GM12878 (cell line): ENCODE data around the gene FLNC. TPM values are rescaled to one million over a fixed set of nuclear protein-coding genes. Genes with fewer than 3 reads are reported as not detected.

Experiments used
- ATAC-seq: fragments of 200-7000 bp; cut with Tn5 transposase; 3 replicates; pipeline ENCODE4 v1.9.1; 2020; ENCODE audit warnings: mild to moderate bottlenecking, moderate library complexity
- BruUV-seq: library from RNA; stranded (reverse); fragments of 400-500 nt; replicated peaks from 2 replicates; lab custom pipeline; 2021; lab: Mats Ljungman, UMichigan
- CTCF ChIA-PET: fragments of 300-600 bp; sonication (Branson Sonifier 250); formaldehyde crosslinking; extraction: SDS; loops from one replicate; lab custom pipeline; 2021; ENCODE audit warnings: inconsistent platforms; lab: Yijun Ruan, JAX
- POLR2A ChIA-PET: fragments of 350-600 bp; formaldehyde crosslinking; extraction: SDS; loops from one replicate; lab custom pipeline; 2021; ENCODE audit warnings: inconsistent platforms; lab: Charles Lee
- RAD21 ChIA-PET: fragments of 300-600 bp; sonication (Branson Sonifier 250); formaldehyde crosslinking; loops from one replicate; lab custom pipeline; 2023; ENCODE audit warnings: antibody characterized with exemption; ENCODE audit not compliant: unreplicated experiment; lab: Charles Lee
- SMC1A ChIA-PET: fragments of 300-600 bp; sonication (Branson Sonifier 250); formaldehyde crosslinking; loops from one replicate; lab custom pipeline; 2023; ENCODE audit not compliant: unreplicated experiment, uncharacterized antibody; lab: Charles Lee
- DNase-seq: peaks from one replicate; pipeline ENCODE4 v3.0.0-alpha.2; 2011; ENCODE audit warnings: low read depth, low spot score
- FAIRE-seq: peaks from 3 replicates; lab custom pipeline; 2011; peaks lifted over from hg19 to GRCh38; lab: Jason Lieb, UNC
- H2AFZ ChIP-seq: 2 replicates; pipeline ENCODE4 v1.6.0; 2011; ENCODE audit warnings: low read depth, low read length, control low read depth; ENCODE audit not compliant: control insufficient read depth
- H3K27ac ChIP-seq: 2 replicates; pipeline ENCODE4 v1.5.1; 2011; ENCODE audit warnings: control low read depth; ENCODE audit not compliant: control insufficient read depth, insufficient read depth
- H3K27me3 ChIP-seq, 2 experiments: replicated peaks in 1 of 2; 2 replicates each; pipeline versions ENCODE4 v1.6.0 to v1.6.1; 2011; ENCODE audit warnings: low read length in 1 of 2; ENCODE audit not compliant: control insufficient read depth in 2 of 2, insufficient read depth in 2 of 2
- H3K36me3 ChIP-seq, 2 experiments: 2 replicates each; pipeline ENCODE4 v1.5.1; 2011; ENCODE audit warnings: low read length in 1 of 2; ENCODE audit not compliant: control insufficient read depth in 2 of 2, insufficient read depth in 2 of 2
- H3K4me1 ChIP-seq: 2 replicates; pipeline ENCODE4 v1.6.1; 2011; ENCODE audit warnings: mild to moderate bottlenecking, low read length, moderate library complexity, mixed read lengths; ENCODE audit not compliant: control insufficient read depth, insufficient read depth
- H3K4me2 ChIP-seq: 2 replicates; pipeline ENCODE4 v1.6.0; 2011; ENCODE audit warnings: control low read depth; ENCODE audit not compliant: control insufficient read depth, insufficient read depth
- H3K4me3 ChIP-seq: fragments of 200-600 bp; sonication (generic); 2 replicates; pipeline ENCODE4 v1.5.1; 2016
- H3K79me2 ChIP-seq: 2 replicates; pipeline ENCODE4 v1.6.0; 2011; ENCODE audit warnings: low read length; ENCODE audit not compliant: control insufficient read depth, insufficient read depth
- H3K9ac ChIP-seq: 2 replicates; pipeline ENCODE4 v1.8.0; 2011; ENCODE audit warnings: low read length, control low read depth, mixed read lengths; ENCODE audit not compliant: control insufficient read depth, insufficient read depth
- H3K9me3 ChIP-seq: replicated peaks from 3 replicates; pipeline ENCODE4 v1.5.1; 2011; ENCODE audit warnings: mild to moderate bottlenecking, low read length; ENCODE audit not compliant: control insufficient read depth, insufficient read depth
- H4K20me1 ChIP-seq: 2 replicates; pipeline ENCODE4 v1.6.0; 2011; ENCODE audit not compliant: control insufficient read depth, insufficient read depth
- ATF2 ChIP-seq: IDR thresholded peaks from 2 replicates; pipeline ENCODE4 v1.6.1; 2012; ENCODE audit warnings: low read length, inconsistent platforms
- BHLHE40 ChIP-seq, 2 experiments: fragments of 450-650 bp in 1 of 2; IDR thresholded peaks; 2 replicates each; pipeline ENCODE4 v1.6.1; 2011 to 2017; ENCODE audit warnings: low read depth in 2 of 2, borderline replicate concordance in 1 of 2, improper control_type of control experiment in 1 of 2, low read length in 1 of 2, mild to moderate bottlenecking in 1 of 2
- ETV6 ChIP-seq, 2 experiments: fragments of 450-650 bp in 1 of 2; IDR thresholded peaks in 1 of 2; conservative IDR thresholded peaks in 1 of 2; 2 replicates each; pipeline ENCODE4 v1.6.1; 2014; ENCODE audit warnings: antibody characterized with exemption in 1 of 2, borderline replicate concordance in 1 of 2, low read depth in 1 of 2, mild to moderate bottlenecking in 1 of 2, moderate library complexity in 1 of 2
- HDGF ChIP-seq: fragments of 450-650 bp; IDR thresholded peaks from 2 replicates; pipeline ENCODE4 v1.6.1; 2016; ENCODE audit warnings: antibody characterized with exemption
- IKZF1 ChIP-seq: fragments of 450-650 bp; conservative IDR thresholded peaks from 2 replicates; pipeline ENCODE4 v1.6.1; 2017; ENCODE audit warnings: antibody characterized with exemption, mild to moderate bottlenecking
- IRF4 ChIP-seq: IDR thresholded peaks from 2 replicates; pipeline ENCODE4 v1.6.1; 2011; ENCODE audit warnings: low read depth, low read length
- NR2C2 ChIP-seq: IDR thresholded peaks from 2 replicates; pipeline ENCODE4 v1.6.1; 2011; ENCODE audit warnings: borderline replicate concordance, low read depth; ENCODE audit not compliant: control insufficient read depth, insufficient read length
- POLR2AphosphoS2 ChIP-seq: IDR thresholded peaks from 2 replicates; pipeline ENCODE4 v1.6.1; 2011; ENCODE audit warnings: low read depth, mild to moderate bottlenecking, low read length, improper control_type of control experiment, moderate library complexity
- RELA ChIP-seq: fragments of 450-650 bp; IDR thresholded peaks from 2 replicates; pipeline ENCODE4 v1.8.0; 2014; ENCODE audit warnings: borderline replicate concordance; ENCODE audit not compliant: partially characterized antibody
- SIN3A ChIP-seq: IDR thresholded peaks from 2 replicates; pipeline ENCODE4 v1.6.1; 2012; ENCODE audit warnings: low read depth, low read length, improper control_type of control experiment
- SMARCA5 ChIP-seq: fragments of 450-650 bp; IDR thresholded peaks from 2 replicates; pipeline ENCODE4 v1.6.1; 2017; ENCODE audit warnings: mild to moderate bottlenecking
- TARDBP ChIP-seq: IDR thresholded peaks from 2 replicates; pipeline ENCODE4 v1.6.1; 2016; ENCODE audit warnings: borderline replicate concordance
- YY1 ChIP-seq: IDR thresholded peaks from 2 replicates; pipeline ENCODE4 v1.6.1; 2011; ENCODE audit warnings: low read depth, mild to moderate bottlenecking, low read length
- ZBED1 ChIP-seq: IDR thresholded peaks from 2 replicates; pipeline ENCODE4 v1.6.1; 2016; ENCODE audit warnings: borderline replicate concordance
- ZNF384 ChIP-seq: IDR thresholded peaks from 2 replicates; pipeline ENCODE4 v1.6.1; 2012; ENCODE audit warnings: low read depth, mild to moderate bottlenecking, low read length, improper control_type of control experiment, borderline replicate concordance
- ZSCAN29 ChIP-seq: fragments of 450-650 bp; IDR thresholded peaks from 2 replicates; pipeline ENCODE4 v1.6.1; 2017; ENCODE audit warnings: mild to moderate bottlenecking, moderate library complexity
- WGBS: methylation state at CpG from one replicate; pipeline ENCODE4 v1.1.6; 2016; ENCODE audit warnings: low lambda C conversion rate; ENCODE audit not compliant: insufficient replicate concordance, insufficient coverage; ENCODE audit errors: missing lambda C conversion rate; 5-methylcytosine and 5-hydroxymethylcytosine counted together
- in situ Hi-C: fragments of 300-500 bp; cut with MboI; formaldehyde crosslinking; loops from 9 replicates; pipeline ENCODE4 v1.14.3; 2018; ENCODE audit warnings: mixed read lengths
- intact Hi-C: fragments of 100-400 bp; cut with micrococcal nuclease; formaldehyde crosslinking; loops from one replicate; pipeline ENCODE4 v1.14.2; 2022; ENCODE audit not compliant: unreplicated experiment
- polyA plus RNA-seq, 11 experiments: library from polyadenylated mRNA; depleted of rRNA in 4 of 11; unstranded in 6 of 11; stranded (reverse) in 5 of 11; fragments of >200 nt; fragmentation: Nextera tagmentation in 4 of 11; fragmentation: Illumina TruSeq in 1 of 11; extraction: Ambion mirVana in 4 of 11; extraction: Trizol in 1 of 11; gene quantifications; 1 replicate in 1 of 11; 2 replicates in 10 of 11; pipeline versions ENCODE4 v1.2.1 to v1.2.3, GENCODE V29; 2011 to 2016; ENCODE audit warnings: inconsistent platforms in 2 of 11, missing spikeins in 2 of 11, low read depth in 1 of 11
- total RNA-seq, 4 experiments: library from RNA; depleted of rRNA in 3 of 4; stranded (reverse); fragments of >200 nt in 3 of 4; fragmentation: Illumina TruSeq in 1 of 4; extraction: Trizol in 1 of 4; gene quantifications; 2 replicates each; pipeline versions ENCODE4 v1.2.1 to v1.2.3, GENCODE V29; 2013 to 2021

Gene FLNC
- total and polyA plus RNA-seq, 10 of the 15 experiments (the other 5 are each of a cell fraction or from before 2014, with no cell fraction given) = 0.01 to 0.21 (median 0.06) TPM; not detected in 3

- ATAC-seq = no peak
- no peak overlapping the region for H2AFZ ChIP-seq
- H3K9ac ChIP-seq = no peak overlapping the region
- intact Hi-C loops (no loop called here), in situ Hi-C loops (no loop called here)
- no peaks in the 10 kb centered on the region for H3K79me2 ChIP-seq
- no peak overlapping the region for H3K27ac ChIP-seq
- no peaks in the 10 kb centered on the region for H4K20me1 ChIP-seq
- ChIA-PET SMC1A (interaction anchor here (1.3 kb wide), 1 partner anchor 71 kb away, joined by 3 read pairs; no protein-coding TSS in a partner anchor), RAD21 (no interaction called here)
- DNase-seq = no peak
- 50% methylated on average over 11 of the region's 11 CpGs for WGBS
- H3K9me3 ChIP-seq = no peaks in the 10 kb centered on the region
- BruUV-seq = no TSS peak
- no peak for FAIRE-seq
- H3K4me3 ChIP-seq = no peak overlapping the region
- TF ChIP-seq ZBED1 (no peak), ETV6 (conservative IDR thresholded peaks at IDR 0.05 in 1 of 2, IDR thresholded peaks at IDR 0.05 in 1 of 2; ENCODE audit: borderline replicate concordance in 1 of 2, low read depth in 1 of 2) (no peak), ZSCAN29 (no peak)
- TF ChIP-seq, all 136 proteins: peak for 0
- Histone ChIP-seq H3K27me3 (peaks cover 0 to 2% of the 10 kb centered on the region in 2 experiments; a peak in 2 of 4 replicates), H3K36me3 (no peaks in the 10 kb centered on the region), H3K4me2 (no peak overlapping the region), H3K4me1 (no peaks in the 10 kb centered on the region)
- ChIA-PET POLR2A (no interaction called here), CTCF (no interaction called here)
Observed at GRCh38 chr7:128812514-128813168, 17.6 kb upstream of the FLNC start.

- DNase-seq (no peak), FAIRE-seq (no peak), ATAC-seq (no peak)
- H3K9me3 ChIP-seq = no peaks in the 10 kb centered on the region
- CTCF ChIA-PET = interaction anchor here (1.0 kb wide), 1 partner anchor 483 kb away, joined by 3 read pairs; no protein-coding TSS in a partner anchor
- SMC1A ChIA-PET = interaction anchor here (0.6 kb wide), 1 partner anchor 390 kb away, joined by 5 read pairs; no protein-coding TSS in a partner anchor
- in situ Hi-C loops = no loop called here
- no peaks in the 10 kb centered on the region for H3K36me3 ChIP-seq
- H3K4me3 ChIP-seq = no peak overlapping the region
- H3K9ac ChIP-seq = no peak overlapping the region
- H3K4me1 ChIP-seq = no peaks in the 10 kb centered on the region
- BruUV-seq = no TSS peak
- H4K20me1 ChIP-seq = no peaks in the 10 kb centered on the region
- H3K4me2 ChIP-seq = no peak overlapping the region
- WGBS = 62% methylated on average over 6 of the region's 6 CpGs
- H2AFZ ChIP-seq = no peak overlapping the region
- POLR2A ChIA-PET = no interaction called here
- no peaks in the 10 kb centered on the region for H3K79me2 ChIP-seq
- intact Hi-C loops = no loop called here
- no peak for TF ChIP-seq IKZF1
- no peak for TF ChIP-seq POLR2AphosphoS2
- TF ChIP-seq TARDBP = no peak
- TF ChIP-seq NR2C2 = no peak
- no peak for TF ChIP-seq ATF2
- no peak for TF ChIP-seq YY1
- TF ChIP-seq HDGF = no peak
- no peak for TF ChIP-seq RELA
- TF ChIP-seq SIN3A = no peak
- TF ChIP-seq BHLHE40 (IDR thresholded peaks at IDR 0.05; ENCODE audit: borderline replicate concordance in 1 of 2, low read depth in 2 of 2, low read length in 1 of 2) = no peak
- no peak for TF ChIP-seq SMARCA5
- no peak for TF ChIP-seq IRF4
- TF ChIP-seq ZNF384 = no peak
- RAD21 ChIA-PET = no interaction called here
- H3K27me3 ChIP-seq = peaks cover 0 to 3% of the 10 kb centered on the region in 2 experiments; a peak in 2 of 4 replicates
- H3K27ac ChIP-seq = no peak overlapping the region
Observed at GRCh38 chr7:128814499-128814898, 15.7 kb upstream of the FLNC start.
